Measurements from ENCODE around the gene GNA12. TPM values are rescaled to one million over a fixed set of nuclear protein-coding genes. Genes with fewer than 3 reads are reported as not detected.

The GNA12 gene
- total and polyA plus RNA-seq, 10 of the 15 experiments (the other 5 are each of a cell fraction or from before 2014, with no cell fraction given), result 1.9 to 51.8 (median 12.6) TPM

- H4K20me1 ChIP-seq (ENCODE audit: control insufficient read depth, insufficient read depth), result no peaks in the 10 kb centered on the region
- ChIA-PET POLR2A (no interaction called here), RAD21 (ENCODE audit: unreplicated experiment) (interaction anchor here (1.3 to 2.0 kb wide), 2 partner anchors 9 to 10 kb away, joined by 5 to 10 read pairs; no protein-coding TSS in a partner anchor), SMC1A (ENCODE audit: uncharacterized antibody, unreplicated experiment) (interaction anchor here (1.0 to 2.1 kb wide), 3 partner anchors 10 to 38 kb away, joined by 5 to 9 read pairs (median 8); no protein-coding TSS in a partner anchor), CTCF (interaction anchor here (1.1 to 3.9 kb wide), 5 partner anchors 10 to 144 kb away, joined by 3 to 54 read pairs (median 5); no protein-coding TSS in a partner anchor)
- H2AFZ ChIP-seq (ENCODE audit: control insufficient read depth, low read depth, low read length), result no peak overlapping the region
- FAIRE-seq, result no peak
- peaks cover 30% of the 10 kb centered on the region for H3K4me1 ChIP-seq (ENCODE audit: control insufficient read depth, insufficient read depth, low read length)
- no peak for DNase-seq (ENCODE audit: low read depth, low spot score)
- no peaks in the 10 kb centered on the region for H3K79me2 ChIP-seq (ENCODE audit: control insufficient read depth, insufficient read depth, low read length)
- 95% methylated on average over 16 of the region's 16 CpGs for WGBS (ENCODE audit: insufficient coverage, insufficient replicate concordance, low lambda C conversion rate, missing lambda C conversion rate)
- no peaks in the 10 kb centered on the region for H3K27me3 ChIP-seq (replicated peaks in 1 of 2; ENCODE audit: control insufficient read depth in 2 of 2, insufficient read depth in 2 of 2, low read length in 1 of 2)
- intact Hi-C loops (cut with micrococcal nuclease; ENCODE audit: unreplicated experiment), result no loop called here
- no peak overlapping the region for H3K4me2 ChIP-seq (ENCODE audit: control insufficient read depth, insufficient read depth)
- in situ Hi-C loops (cut with MboI), result no loop called here
- H3K4me3 ChIP-seq, result no peak overlapping the region
- no peak for ATAC-seq
- no peak overlapping the region for H3K9ac ChIP-seq (ENCODE audit: control insufficient read depth, insufficient read depth, low read length)
- TF ChIP-seq TCF12 (IDR thresholded peaks at IDR 0.05; ENCODE audit: low read depth, low read length) (no peak), YBX1 (IDR thresholded peaks at IDR 0.05) (no peak), FOXM1 (IDR thresholded peaks at IDR 0.05; ENCODE audit: low read depth, low read length) (no peak), TCF3 (IDR thresholded peaks at IDR 0.05; ENCODE audit: borderline replicate concordance, insufficient read depth, low read depth, low read length) (no peak), CREM (IDR thresholded peaks at IDR 0.05; ENCODE audit: low read depth) (no peak), POLR2AphosphoS2 (IDR thresholded peaks at IDR 0.05; ENCODE audit: low read depth, low read length) (no peak), ZBED1 (IDR thresholded peaks at IDR 0.05; ENCODE audit: borderline replicate concordance) (no peak), SUPT20H (IDR thresholded peaks at IDR 0.05; ENCODE audit: borderline replicate concordance, control insufficient read depth, low read depth, low read length) (no peak), MYC (IDR thresholded peaks at IDR 0.05; ENCODE audit: insufficient read depth, insufficient read length, insufficient replicate concordance, low read length, severe bottlenecking) (no peak), CTCF (IDR thresholded peaks at IDR 0.05 in 2 of 3, conservative IDR thresholded peaks at IDR 0.05 in 1 of 3; ENCODE audit: control insufficient read depth in 2 of 3, extremely low read depth in 1 of 3, insufficient read depth in 1 of 3, low read depth in 3 of 3, low read length in 3 of 3) (no peak), GATAD2B (conservative IDR thresholded peaks at IDR 0.05; ENCODE audit: low read depth) (no peak)
- H3K36me3 ChIP-seq (ENCODE audit: control insufficient read depth in 2 of 2, insufficient read depth in 2 of 2, low read length in 1 of 2), result peaks cover 0 to 2% of the 10 kb centered on the region in 2 experiments; a peak in 1 of 4 replicates
- BruUV-seq (replicated peaks), result no TSS peak
- no peaks in the 10 kb centered on the region; the same call in 2 of the 3 replicates for H3K9me3 ChIP-seq (replicated peaks; ENCODE audit: control insufficient read depth, insufficient read depth, low read length)
- no peak overlapping the region for H3K27ac ChIP-seq (ENCODE audit: control insufficient read depth, insufficient read depth)
These were observed 124.1 kb downstream of the GNA12 start for GRCh38 chr7:2720024-2720423.
